Measurements from ENCODE around the gene VAPA.

DNA sequence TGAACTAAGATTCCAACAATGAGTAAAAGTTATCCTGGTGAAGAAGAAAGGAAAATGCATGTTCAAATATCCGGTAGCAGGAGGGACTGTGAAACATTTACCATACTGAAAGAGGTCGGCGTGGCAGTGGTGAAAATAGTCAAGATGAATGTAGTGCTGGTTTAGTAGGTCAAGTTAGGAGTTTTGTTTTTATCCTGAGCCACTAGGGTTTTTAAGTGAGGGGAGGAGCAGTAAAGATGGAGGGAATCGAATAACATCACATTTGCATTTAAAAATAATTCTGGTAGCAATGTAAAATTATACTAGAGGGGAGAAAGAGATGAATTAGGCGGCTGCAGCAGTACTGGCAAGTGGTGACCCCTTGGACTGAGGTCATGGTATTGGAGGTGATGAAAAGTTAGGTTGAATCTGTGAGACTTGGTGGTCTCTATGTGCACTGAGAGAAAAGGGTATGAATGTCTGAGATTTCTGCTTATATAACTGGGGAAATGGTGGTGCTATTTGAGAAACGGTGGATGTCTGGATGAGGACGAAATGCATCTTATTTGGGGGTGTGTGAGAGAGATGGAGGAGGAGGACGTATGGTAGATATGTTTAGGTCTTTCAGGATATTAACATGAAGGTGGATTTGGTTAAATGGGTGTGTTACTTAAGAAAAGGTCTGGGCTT lies 5.9 kb downstream of the VAPA start:
- TF ChIP-seq, protein P1, sequence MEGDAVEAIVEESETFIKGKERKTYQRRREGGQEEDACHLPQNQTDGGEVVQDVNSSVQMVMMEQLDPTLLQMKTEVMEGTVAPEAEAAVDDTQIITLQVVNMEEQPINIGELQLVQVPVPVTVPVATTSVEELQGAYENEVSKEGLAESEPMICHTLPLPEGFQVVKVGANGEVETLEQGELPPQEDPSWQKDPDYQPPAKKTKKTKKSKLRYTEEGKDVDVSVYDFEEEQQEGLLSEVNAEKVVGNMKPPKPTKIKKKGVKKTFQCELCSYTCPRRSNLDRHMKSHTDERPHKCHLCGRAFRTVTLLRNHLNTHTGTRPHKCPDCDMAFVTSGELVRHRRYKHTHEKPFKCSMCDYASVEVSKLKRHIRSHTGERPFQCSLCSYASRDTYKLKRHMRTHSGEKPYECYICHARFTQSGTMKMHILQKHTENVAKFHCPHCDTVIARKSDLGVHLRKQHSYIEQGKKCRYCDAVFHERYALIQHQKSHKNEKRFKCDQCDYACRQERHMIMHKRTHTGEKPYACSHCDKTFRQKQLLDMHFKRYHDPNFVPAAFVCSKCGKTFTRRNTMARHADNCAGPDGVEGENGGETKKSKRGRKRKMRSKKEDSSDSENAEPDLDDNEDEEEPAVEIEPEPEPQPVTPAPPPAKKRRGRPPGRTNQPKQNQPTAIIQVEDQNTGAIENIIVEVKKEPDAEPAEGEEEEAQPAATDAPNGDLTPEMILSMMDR (optimal IDR thresholded peaks at IDR 0.05 in 1 of 3, IDR thresholded peaks at IDR 0.05 in 1 of 3, conservative IDR thresholded peaks at IDR 0.05 in 1 of 3; ENCODE audit: extremely low read depth in 1 of 3, insufficient read depth in 2 of 3, low read length in 3 of 3) = no peak
- TF ChIP-seq EZH2 (IDR thresholded peaks at IDR 0.05; ENCODE audit: low read length) = no peak
